Fibroblast of lung (primary cell): ENCODE measurements around the gene C16orf95. TPM values are rescaled to one million over a fixed set of nuclear protein-coding genes. Genes with fewer than 3 reads are reported as not detected.

Experiments
- DNase-seq, 2 donors: peaks; one replicate each; pipeline versions ENCODE4 v3.0.0 to v3.0.0-alpha.2; 2010; ENCODE audit warnings: low read depth in 2 of 2
- H2AFZ ChIP-seq: 2 replicates; pipeline ENCODE4 v1.5.1; 2012; ENCODE audit warnings: low read length, control low read depth, inconsistent platforms
- H3K27ac ChIP-seq: 2 replicates; pipeline ENCODE4 v1.5.1; 2011; ENCODE audit warnings: low read length, control low read depth; ENCODE audit not compliant: insufficient read depth
- H3K27me3 ChIP-seq: 2 replicates; pipeline ENCODE4 v1.5.1; 2011; ENCODE audit warnings: mild to moderate bottlenecking, low read length; ENCODE audit not compliant: control insufficient read depth, insufficient read depth
- H3K36me3 ChIP-seq: 2 replicates; pipeline ENCODE4 v1.5.1; 2011; ENCODE audit warnings: low read length; ENCODE audit not compliant: control insufficient read depth, insufficient read depth
- H3K4me1 ChIP-seq: 2 replicates; pipeline ENCODE4 v1.5.1; 2011; ENCODE audit warnings: low read length; ENCODE audit not compliant: control insufficient read depth, insufficient read depth; ENCODE audit errors: extremely low read depth
- H3K4me2 ChIP-seq: 2 replicates; pipeline ENCODE4 v1.5.1; 2011; ENCODE audit warnings: low read length, control low read depth; ENCODE audit not compliant: insufficient read depth; ENCODE audit errors: extremely low read depth
- H3K4me3 ChIP-seq, 4 experiments: fragments of 200-600 bp in 1 of 4; sonication (generic) in 1 of 4; replicated peaks in 1 of 4; 2 replicates each; pipeline ENCODE4 v1.5.1; 2011 to 2016; ENCODE audit warnings: low read length in 4 of 4, low read depth in 3 of 4, mild to moderate bottlenecking in 3 of 4, control low read depth in 2 of 4, inconsistent platforms in 1 of 4, mixed read lengths in 1 of 4; ENCODE audit not compliant: insufficient read depth in 1 of 4; ENCODE audit errors: control extremely low read depth in 1 of 4
- H3K79me2 ChIP-seq: 2 replicates; pipeline ENCODE4 v1.5.1; 2012; ENCODE audit warnings: mild to moderate bottlenecking, low read length, inconsistent platforms; ENCODE audit not compliant: control insufficient read depth, insufficient read depth
- H3K9ac ChIP-seq: 2 replicates; pipeline ENCODE4 v1.5.1; 2011; ENCODE audit warnings: mild to moderate bottlenecking, low read length, control low read depth; ENCODE audit not compliant: insufficient read depth
- H3K9me3 ChIP-seq: 2 replicates; pipeline ENCODE4 v1.5.1; 2012; ENCODE audit warnings: low read depth, low read length; ENCODE audit not compliant: control insufficient read depth, insufficient read depth
- H4K20me1 ChIP-seq: 2 replicates; pipeline ENCODE4 v1.5.1; 2011; ENCODE audit warnings: low read length; ENCODE audit not compliant: control insufficient read depth, insufficient read depth; ENCODE audit errors: extremely low read depth
- EZH2 ChIP-seq: IDR thresholded peaks from 2 replicates; pipeline ENCODE4 v1.5.1; 2012; ENCODE audit warnings: low read length, control low read depth, mild to moderate bottlenecking; ENCODE audit errors: missing control alignments
- polyA plus RNA-seq, 2 donors: library from polyadenylated mRNA; depleted of rRNA in 1 of 2; stranded (reverse) in 1 of 2; unstranded in 1 of 2; fragments of >200 nt; gene quantifications; 2 replicates each; pipeline ENCODE4 v1.2.1, GENCODE V29; 2011 to 2012; ENCODE audit warnings: missing spikeins in 1 of 2
- total RNA-seq: library from RNA; depleted of rRNA; stranded (reverse); fragments of >200 nt; gene quantifications from 2 replicates; pipeline ENCODE4 v1.2.1, GENCODE V29; 2014
- TF ChIP-seq, protein P1 (sequence below), 2 donors: IDR thresholded peaks in 1 of 2; conservative IDR thresholded peaks in 1 of 2; 1 replicate in 1 of 2; 2 replicates in 1 of 2; pipeline ENCODE4 v1.5.1; 2011 to 2012; ENCODE audit warnings: low read length in 2 of 2, control low read depth in 1 of 2, inconsistent platforms in 1 of 2, low read depth in 1 of 2, mild to moderate bottlenecking in 1 of 2

Gene C16orf95
- total and polyA plus RNA-seq, 2 donors (not counting 1 experiment from before 2014, with no cell fraction given) = 1.3 to 5.4 TPM

DNA sequence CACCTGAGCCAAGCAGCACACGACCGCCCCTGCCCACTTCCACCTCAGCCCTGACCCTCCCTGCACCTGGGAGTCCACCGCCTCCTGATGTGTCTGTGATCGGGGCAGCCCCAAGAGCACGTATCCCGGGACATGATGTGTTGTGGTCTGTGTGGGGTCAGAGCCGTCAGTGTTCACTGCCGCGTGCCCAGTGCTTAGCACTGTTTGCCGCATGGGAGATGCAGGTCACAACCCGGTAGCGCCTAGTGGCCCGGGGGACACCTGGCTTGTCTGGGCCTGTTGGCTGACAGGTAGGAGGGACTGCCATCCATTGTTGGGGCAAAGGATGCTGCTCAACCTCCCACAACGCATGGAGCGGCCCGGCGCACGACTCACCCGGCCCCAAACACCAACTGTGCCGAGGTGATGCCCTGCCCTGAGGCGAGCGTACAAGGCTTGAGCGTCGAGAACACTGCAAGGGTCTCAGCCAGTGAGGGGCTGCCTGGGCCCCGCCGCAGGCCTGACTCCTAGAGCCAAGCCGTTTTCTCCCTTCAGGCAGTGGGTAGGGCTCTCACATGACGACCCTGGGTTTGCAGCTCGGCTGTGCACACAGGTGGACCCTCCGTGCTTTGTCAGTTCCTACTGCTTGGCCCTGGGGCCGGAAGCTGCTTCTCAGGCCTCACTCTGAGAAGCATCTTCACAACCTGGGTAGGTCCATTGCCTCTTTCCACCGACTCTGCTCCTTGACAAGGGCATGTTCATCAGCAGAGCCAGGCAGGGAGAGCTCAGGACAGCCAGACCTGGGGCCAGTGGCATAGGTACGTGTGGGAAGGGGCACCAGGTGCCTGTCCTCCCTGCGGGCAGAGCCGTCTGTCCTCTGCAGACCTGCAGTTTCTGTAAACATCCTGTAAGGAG is 5.9 kb upstream of the C16orf95 start:
- H3K4me2 ChIP-seq = no peak overlapping the region
- DNase-seq = no peak
- H3K4me1 ChIP-seq = peaks cover 10% of the 10 kb centered on the region
- H4K20me1 ChIP-seq = no peaks in the 10 kb centered on the region
- H3K79me2 ChIP-seq = peaks cover 9% of the 10 kb centered on the region
- no peak overlapping the region for H3K4me3 ChIP-seq
- no peak overlapping the region for H3K27ac ChIP-seq
- H3K36me3 ChIP-seq = no peaks in the 10 kb centered on the region
- no peaks in the 10 kb centered on the region for H3K27me3 ChIP-seq
- no peaks in the 10 kb centered on the region for H3K9me3 ChIP-seq
- H3K9ac ChIP-seq = no peak overlapping the region
- H2AFZ ChIP-seq = no peak overlapping the region
- TF ChIP-seq, protein P1, sequence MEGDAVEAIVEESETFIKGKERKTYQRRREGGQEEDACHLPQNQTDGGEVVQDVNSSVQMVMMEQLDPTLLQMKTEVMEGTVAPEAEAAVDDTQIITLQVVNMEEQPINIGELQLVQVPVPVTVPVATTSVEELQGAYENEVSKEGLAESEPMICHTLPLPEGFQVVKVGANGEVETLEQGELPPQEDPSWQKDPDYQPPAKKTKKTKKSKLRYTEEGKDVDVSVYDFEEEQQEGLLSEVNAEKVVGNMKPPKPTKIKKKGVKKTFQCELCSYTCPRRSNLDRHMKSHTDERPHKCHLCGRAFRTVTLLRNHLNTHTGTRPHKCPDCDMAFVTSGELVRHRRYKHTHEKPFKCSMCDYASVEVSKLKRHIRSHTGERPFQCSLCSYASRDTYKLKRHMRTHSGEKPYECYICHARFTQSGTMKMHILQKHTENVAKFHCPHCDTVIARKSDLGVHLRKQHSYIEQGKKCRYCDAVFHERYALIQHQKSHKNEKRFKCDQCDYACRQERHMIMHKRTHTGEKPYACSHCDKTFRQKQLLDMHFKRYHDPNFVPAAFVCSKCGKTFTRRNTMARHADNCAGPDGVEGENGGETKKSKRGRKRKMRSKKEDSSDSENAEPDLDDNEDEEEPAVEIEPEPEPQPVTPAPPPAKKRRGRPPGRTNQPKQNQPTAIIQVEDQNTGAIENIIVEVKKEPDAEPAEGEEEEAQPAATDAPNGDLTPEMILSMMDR (conservative IDR thresholded peaks at IDR 0.05 in 1 of 2, IDR thresholded peaks at IDR 0.05 in 1 of 2; ENCODE audit: low read depth in 1 of 2, low read length in 2 of 2) = no peak
- TF ChIP-seq EZH2 = no peak

DNA sequence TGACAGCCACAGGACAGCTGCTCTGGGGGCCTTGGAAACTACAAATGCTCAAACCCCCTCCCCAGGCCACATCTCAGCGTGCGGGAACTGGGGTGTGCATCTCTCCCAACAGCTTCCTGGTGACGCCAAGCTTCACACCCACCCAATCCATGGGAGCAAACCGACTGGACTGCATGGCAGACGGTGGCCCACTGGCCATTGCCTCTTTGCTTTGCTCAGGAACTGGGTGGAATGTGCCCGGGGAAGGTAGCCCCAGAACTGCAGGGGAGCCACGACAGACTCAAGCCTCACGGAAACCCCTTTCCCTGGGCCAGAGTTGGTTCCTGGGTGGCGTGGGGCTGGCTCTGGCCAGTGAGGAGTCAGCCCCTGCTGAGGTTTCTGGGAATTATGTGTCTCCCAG is 5.2 kb upstream of the C16orf95 start:
- H3K27me3 ChIP-seq = no peaks in the 10 kb centered on the region
- H3K4me3 ChIP-seq = no peak overlapping the region
- H2AFZ ChIP-seq = no peak overlapping the region
- no peak overlapping the region for H3K27ac ChIP-seq
- no peaks in the 10 kb centered on the region for H3K36me3 ChIP-seq
- H3K4me1 ChIP-seq = peaks cover 10% of the 10 kb centered on the region
- H3K9ac ChIP-seq = no peak overlapping the region
- H3K9me3 ChIP-seq = no peaks in the 10 kb centered on the region
- no peaks in the 10 kb centered on the region for H4K20me1 ChIP-seq
- peaks cover 15% of the 10 kb centered on the region for H3K79me2 ChIP-seq
- no peak for DNase-seq
- H3K4me2 ChIP-seq = no peak overlapping the region
- TF ChIP-seq, protein P1 (conservative IDR thresholded peaks at IDR 0.05 in 1 of 2, IDR thresholded peaks at IDR 0.05 in 1 of 2; ENCODE audit: low read depth in 1 of 2, low read length in 2 of 2) = no peak
- TF ChIP-seq EZH2 = no peak

DNA sequence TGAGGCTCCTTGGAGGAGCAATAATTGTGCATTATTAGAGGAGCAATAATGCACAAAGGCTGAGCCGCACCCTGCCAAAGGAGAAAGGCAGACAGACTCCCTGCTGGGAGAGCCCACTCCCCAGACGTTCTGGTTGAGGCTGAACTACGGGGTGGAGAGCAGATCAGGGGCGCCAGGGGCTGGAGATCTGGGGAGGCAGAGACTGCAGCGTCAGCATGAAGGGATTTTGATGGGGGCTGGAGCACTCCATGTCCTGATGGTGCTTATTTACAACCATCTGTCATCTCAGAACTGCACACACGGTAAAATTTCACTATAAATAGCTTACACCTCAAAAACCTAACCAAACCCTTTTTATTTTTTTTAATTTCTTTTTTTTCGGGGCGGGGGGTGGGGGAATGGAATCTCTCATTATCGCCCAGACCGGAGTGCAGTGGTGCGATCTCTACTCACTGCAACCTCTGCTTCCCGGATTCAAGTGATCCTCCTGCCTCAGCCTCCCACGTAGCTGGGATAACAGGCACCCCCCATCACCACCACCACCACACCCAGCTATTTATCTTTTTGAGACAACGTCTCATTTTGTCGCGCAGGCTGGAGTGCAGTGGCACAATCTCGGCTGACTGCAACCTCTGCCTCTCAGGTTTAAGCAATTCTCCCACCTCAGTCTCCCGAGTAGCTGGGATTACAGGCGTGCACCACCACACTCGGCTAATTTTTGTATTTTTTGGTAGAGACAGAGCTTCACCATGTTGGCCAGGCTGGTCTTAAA is 4.3 kb upstream of the C16orf95 start:
- Histone ChIP-seq H3K9me3 (no peaks in the 10 kb centered on the region), H3K27me3 (no peaks in the 10 kb centered on the region), H3K4me3 (no peak overlapping the region), H3K79me2 (peaks cover 16% of the 10 kb centered on the region), H2AFZ (no peak overlapping the region), H3K4me2 (no peak overlapping the region), H3K36me3 (no peaks in the 10 kb centered on the region), H4K20me1 (no peaks in the 10 kb centered on the region), H3K27ac (no peak overlapping the region), H3K9ac (no peak overlapping the region), H3K4me1 (peaks cover 9% of the 10 kb centered on the region)
- no peak for TF ChIP-seq EZH2
- TF ChIP-seq, protein P1 (conservative IDR thresholded peaks at IDR 0.05 in 1 of 2, IDR thresholded peaks at IDR 0.05 in 1 of 2; ENCODE audit: low read depth in 1 of 2, low read length in 2 of 2) = no peak
- no peak for DNase-seq
